ENCODE results near the gene CDH24. TPM values are rescaled to one million over a fixed set of nuclear protein-coding genes. Genes with fewer than 3 reads are reported as not detected.

CDH24 gene
- total and polyA plus RNA-seq, 2 of the 8 experiments (the other 6 are each of a cell fraction or from before 2014, with no cell fraction given), result 18.1 to 27.6 TPM

GRCh38 chr14:23055147-23055550, 2.2 kb downstream of the CDH24 start (continued):
- TF ChIP-seq CHD7 (IDR thresholded peaks at IDR 0.05; ENCODE audit: insufficient replicate concordance, low read length), result no peak
- no peak for TF ChIP-seq POLR2AphosphoS5 (IDR thresholded peaks at IDR 0.05; ENCODE audit: low read depth, low read length)
- no peak for TF ChIP-seq TAF7 (optimal IDR thresholded peaks at IDR 0.05; ENCODE audit: borderline replicate concordance, low read depth, low read length)
- no peak for TF ChIP-seq RNF2 (IDR thresholded peaks at IDR 0.05; ENCODE audit: borderline replicate concordance, low read depth, low read length, missing control alignments, poor library complexity, severe bottlenecking)
- no peak for TF ChIP-seq JUND (IDR thresholded peaks at IDR 0.05; ENCODE audit: low read length)
- TF ChIP-seq POU5F1 (IDR thresholded peaks at IDR 0.05; ENCODE audit: low read depth, low read length), result no peak
- TF ChIP-seq ASH2L (IDR thresholded peaks at IDR 0.05; ENCODE audit: low read length), result no peak
- TF ChIP-seq SIN3A (conservative IDR thresholded peaks at IDR 0.05 in 1 of 2, IDR thresholded peaks at IDR 0.05 in 1 of 2; ENCODE audit: low read depth in 1 of 2, low read length in 2 of 2), result no peak
- no peak for TF ChIP-seq SAP30 (IDR thresholded peaks at IDR 0.05; ENCODE audit: insufficient read depth, insufficient replicate concordance, low read length)
- TF ChIP-seq ATF3 (IDR thresholded peaks at IDR 0.05; ENCODE audit: insufficient read depth, low read depth, low read length), result no peak
- TF ChIP-seq JUN (IDR thresholded peaks at IDR 0.05; ENCODE audit: low read depth, low read length), result no peak

Data from H1 (cell line).